SK-N-SH (cell line): ENCODE data around the gene TMEM243. TPM values are rescaled to one million over a fixed set of nuclear protein-coding genes. Genes with fewer than 3 reads are reported as not detected.

ENCODE experiments used
- CTCF ChIA-PET: fragments of 300-600, 350-600 bp; formaldehyde crosslinking; extraction: SDS; loops from one replicate; lab custom pipeline; 2021; lab: Yijun Ruan, JAX
- POLR2A ChIA-PET: fragments of 350-600 bp; sonication (Branson Sonifier 250); formaldehyde crosslinking; extraction: SDS; loops from one replicate; lab custom pipeline; 2020; ENCODE audit warnings: antibody characterized with exemption, inconsistent platforms; lab: Yijun Ruan, JAX
- DNase-seq: peaks from one replicate; pipeline ENCODE4 v3.0.0; 2012
- H2AFZ ChIP-seq: fragments of 200-600 bp; sonication (generic); 2 replicates; pipeline ENCODE4 v1.8.1; 2016; ENCODE audit warnings: antibody characterized with exemption, mild to moderate bottlenecking, low read depth
- H3F3A ChIP-seq: fragments of 200-600 bp; sonication (generic); replicated peaks from 2 replicates; pipeline ENCODE3; 2016; ENCODE audit warnings: antibody characterized with exemption, mild to moderate bottlenecking; ENCODE audit not compliant: insufficient read depth
- H3K27ac ChIP-seq, 2 experiments: fragments of 200-500 bp in 1 of 2; fragments of 200-600 bp in 1 of 2; sonication (Bioruptor generic) in 1 of 2; sonication (generic), shearing (Covaris generic) in 1 of 2; 2 replicates each; pipeline versions ENCODE4 v1.5.1 to v1.6.1; 2014 to 2016; ENCODE audit warnings: low read depth in 2 of 2, inconsistent platforms in 1 of 2, low read length in 1 of 2, mild to moderate bottlenecking in 1 of 2, mixed read lengths in 1 of 2
- H3K27me3 ChIP-seq: fragments of 200-600 bp; sonication (generic), shearing (Covaris generic); 2 replicates; pipeline ENCODE4 v1.6.1; 2016; ENCODE audit warnings: mixed run types; ENCODE audit not compliant: insufficient read depth
- H3K36me3 ChIP-seq, 2 experiments: fragments of 200-500 bp in 1 of 2; fragments of 200-600 bp in 1 of 2; sonication (Bioruptor generic) in 1 of 2; sonication (generic) in 1 of 2; replicated peaks in 1 of 2; 2 replicates each; pipeline versions ENCODE3 to v1.5.1; 2014 to 2016; ENCODE audit warnings: low read length in 1 of 2, mild to moderate bottlenecking in 1 of 2; ENCODE audit not compliant: insufficient read depth in 2 of 2, control insufficient read depth in 1 of 2
- H3K4me1 ChIP-seq, 2 experiments: fragments of 200-500 bp in 1 of 2; fragments of 200-600 bp in 1 of 2; sonication (Bioruptor generic) in 1 of 2; sonication (generic), shearing (Covaris generic) in 1 of 2; 2 replicates each; pipeline versions ENCODE4 v1.5.1 to v1.6.1; 2014 to 2016; ENCODE audit warnings: low read depth in 1 of 2, low read length in 1 of 2, mixed run types in 1 of 2; ENCODE audit not compliant: insufficient read depth in 2 of 2, control insufficient read depth in 1 of 2
- H3K4me2 ChIP-seq: fragments of 200-600 bp; sonication (generic), shearing (Covaris generic); 2 replicates; pipeline ENCODE4 v1.6.1; 2017; ENCODE audit warnings: mixed run types
- H3K4me3 ChIP-seq, 2 experiments: fragments of 200-500 bp in 1 of 2; fragments of 200-600 bp in 1 of 2; sonication (Bioruptor generic) in 1 of 2; sonication (generic), shearing (Covaris generic) in 1 of 2; 2 replicates each; pipeline versions ENCODE4 v1.5.1 to v1.8.1; 2014 to 2016; ENCODE audit warnings: low read depth in 2 of 2, inconsistent platforms in 1 of 2, low read length in 1 of 2, mild to moderate bottlenecking in 1 of 2, mixed read lengths in 1 of 2, moderate library complexity in 1 of 2
- H3K79me2 ChIP-seq: fragments of 200-600 bp; sonication (generic); 2 replicates; pipeline ENCODE4 v1.8.1; 2017; ENCODE audit warnings: mild to moderate bottlenecking; ENCODE audit not compliant: insufficient read depth
- H3K9ac ChIP-seq: fragments of 200-600 bp; sonication (generic); 2 replicates; pipeline ENCODE4 v1.6.1; 2017; ENCODE audit warnings: mixed run types
- H3K9me2 ChIP-seq: fragments of 200-600 bp; sonication (generic); 2 replicates; pipeline ENCODE4 v1.6.1; 2017; ENCODE audit warnings: mixed run types
- H3K9me3 ChIP-seq: fragments of 200-600 bp; sonication (generic); 2 replicates; pipeline ENCODE4 v1.6.1; 2017; ENCODE audit warnings: mixed run types, mild to moderate bottlenecking, moderate library complexity
- H4K20me1 ChIP-seq: fragments of 200-600 bp; sonication (generic); 2 replicates; pipeline ENCODE4 v1.6.1; 2017; ENCODE audit warnings: mild to moderate bottlenecking, mixed run types; ENCODE audit not compliant: insufficient read depth
- CHD2 ChIP-seq: fragments of 150-350 bp; IDR thresholded peaks from 2 replicates; pipeline ENCODE4 v1.6.1; 2018; ENCODE audit warnings: low read length; ENCODE audit not compliant: partially characterized antibody
- EP300 ChIP-seq, 2 experiments: IDR thresholded peaks; 2 replicates each; pipeline versions ENCODE4 v1.4.0 to v1.6.1; 2012; ENCODE audit warnings: borderline replicate concordance in 1 of 2, low read depth in 1 of 2, low read length in 1 of 2
- EZH2phosphoT487 ChIP-seq: fragments of 200-600 bp; sonication (generic); IDR thresholded peaks from 2 replicates; pipeline ENCODE4 v1.6.1; 2017; ENCODE audit warnings: low read depth, mixed run types, mild to moderate bottlenecking, antibody characterized with exemption, moderate library complexity, borderline replicate concordance
- FOSL2 ChIP-seq: IDR thresholded peaks from 2 replicates; pipeline ENCODE4 v1.4.0; 2012; ENCODE audit warnings: low read depth, mild to moderate bottlenecking, moderate library complexity, borderline replicate concordance
- GABPA ChIP-seq: IDR thresholded peaks from 2 replicates; pipeline ENCODE4 v1.4.0; 2012; ENCODE audit warnings: low read depth, mild to moderate bottlenecking
- GATA2 ChIP-seq: sonication (generic); formaldehyde crosslinking; IDR thresholded peaks from 2 replicates; pipeline ENCODE4 v1.5.0; 2020; ENCODE audit warnings: mild to moderate bottlenecking, missing genetic modification reagents
- JUND ChIP-seq: IDR thresholded peaks from 2 replicates; pipeline ENCODE4 v1.4.0; 2012
- MAX ChIP-seq: IDR thresholded peaks from 2 replicates; pipeline ENCODE4 v1.4.0; 2012; ENCODE audit warnings: low read depth
- MEF2A ChIP-seq: IDR thresholded peaks from 2 replicates; pipeline ENCODE4 v1.4.0; 2012; ENCODE audit warnings: low read depth, borderline replicate concordance
- RAD21 ChIP-seq: IDR thresholded peaks from 2 replicates; pipeline ENCODE4 v1.6.1; 2012; ENCODE audit warnings: mild to moderate bottlenecking, low read length
- RCOR1 ChIP-seq: fragments of 150-350 bp; IDR thresholded peaks from 2 replicates; pipeline ENCODE4 v1.6.1; 2017; ENCODE audit warnings: antibody characterized with exemption, low read length
- REST ChIP-seq: IDR thresholded peaks from 2 replicates; pipeline ENCODE4 v1.6.1; 2012; ENCODE audit warnings: mild to moderate bottlenecking, low read depth, low read length, moderate library complexity
- RXRA ChIP-seq: IDR thresholded peaks from 2 replicates; pipeline ENCODE4 v1.4.0; 2012; ENCODE audit warnings: low read depth, mild to moderate bottlenecking, borderline replicate concordance
- SIN3A ChIP-seq: IDR thresholded peaks from 2 replicates; pipeline ENCODE4 v1.6.1; 2012; ENCODE audit warnings: low read depth, mild to moderate bottlenecking, low read length, moderate library complexity, borderline replicate concordance
- SMC3 ChIP-seq: IDR thresholded peaks from 2 replicates; pipeline ENCODE4 v1.6.1; 2012; ENCODE audit warnings: low read depth, low read length, improper control_type of control experiment
- TEAD4 ChIP-seq: IDR thresholded peaks from 2 replicates; pipeline ENCODE4 v1.4.0; 2012; ENCODE audit warnings: mild to moderate bottlenecking, borderline replicate concordance; ENCODE audit not compliant: insufficient read depth
- USF1 ChIP-seq: IDR thresholded peaks from 2 replicates; pipeline ENCODE4 v1.4.0; 2012; ENCODE audit warnings: low read depth, borderline replicate concordance
- YY1 ChIP-seq: IDR thresholded peaks from 2 replicates; pipeline ENCODE4 v1.4.0; 2012; ENCODE audit warnings: low read depth, mild to moderate bottlenecking
- WGBS: methylation state at CpG from one replicate; pipeline ENCODE4 v1.1.6; 2017; ENCODE audit warnings: low lambda C conversion rate; 5-methylcytosine and 5-hydroxymethylcytosine counted together
- polyA plus RNA-seq, 3 experiments: library from polyadenylated mRNA; depleted of rRNA; stranded (reverse); fragments of >200 nt; gene quantifications; 2 replicates each; pipeline ENCODE4 v1.2.3, GENCODE V29; 2012

TMEM243 gene
- polyA plus RNA-seq, 1 of the 3 experiments (the other 2 are of a cell fraction) = 31.1 TPM

DNA sequence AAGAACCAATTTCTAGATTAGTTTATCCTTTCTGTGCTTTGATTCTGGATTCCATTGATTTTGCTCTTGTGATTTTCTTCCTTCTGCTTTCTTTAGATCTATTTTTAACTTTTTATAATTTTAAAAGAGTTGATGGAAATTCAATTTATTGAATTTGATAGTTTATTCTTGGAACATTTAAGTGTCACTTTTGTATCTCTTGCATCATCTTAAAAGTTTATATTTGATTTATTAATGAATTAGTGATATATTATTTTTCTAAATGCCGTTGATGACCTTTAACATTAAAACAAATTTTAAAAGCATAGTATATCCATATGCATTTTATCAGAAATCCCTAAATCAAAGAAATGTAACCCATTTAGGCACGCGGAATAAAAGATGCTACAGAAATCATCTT lies 40.4 kb downstream of the TMEM243 start (continued):
- no peak for TF ChIP-seq REST
- no peak for TF ChIP-seq USF1
- no peak for TF ChIP-seq EZH2phosphoT487
- TF ChIP-seq EP300 (IDR thresholded peaks at IDR 0.05; ENCODE audit: borderline replicate concordance in 1 of 2, low read depth in 1 of 2, low read length in 1 of 2) = no peak
- no peak for TF ChIP-seq TEAD4
- no peak for TF ChIP-seq SMC3
- no peak for TF ChIP-seq RAD21
- no peak for TF ChIP-seq MEF2A
- TF ChIP-seq SIN3A = no peak
- TF ChIP-seq, all 33 proteins: peak for 0

- no peak overlapping the region for H2AFZ ChIP-seq
- DNase-seq = no peak
- no peak for TF ChIP-seq RXRA
- ChIA-PET CTCF (interaction anchor here (0.6 to 1.0 kb wide), 2 partner anchors 17 to 127 kb away, joined by 3 to 4 read pairs; no protein-coding TSS in a partner anchor), POLR2A (no interaction called here)
- H4K20me1 ChIP-seq = no peaks in the 10 kb centered on the region
- no peak overlapping the region for H3K4me2 ChIP-seq
- no peaks in the 10 kb centered on the region for H3K27me3 ChIP-seq
- H3K9me3 ChIP-seq = no peaks in the 10 kb centered on the region
- H3K27ac ChIP-seq = no peak overlapping the region
- H3K9me2 ChIP-seq = no peaks in the 10 kb centered on the region
- no peak overlapping the region for H3K4me3 ChIP-seq
- 97% methylated on average over 4 of the region's 4 CpGs for WGBS
- H3K9ac ChIP-seq = no peak overlapping the region
- peaks cover 12% of the 10 kb centered on the region; the same call in 1 of the 2 replicates for H3K79me2 ChIP-seq
- peaks cover 7% of the 10 kb centered on the region for H3F3A ChIP-seq
- peaks cover 96 to 98% of the 10 kb centered on the region in 2 experiments for H3K36me3 ChIP-seq
- no peaks in the 10 kb centered on the region; a peak in 2 of 4 replicates for H3K4me1 ChIP-seq
Measured at GRCh38 chr7:87178320-87178719, 41.2 kb downstream of the TMEM243 start.

DNA sequence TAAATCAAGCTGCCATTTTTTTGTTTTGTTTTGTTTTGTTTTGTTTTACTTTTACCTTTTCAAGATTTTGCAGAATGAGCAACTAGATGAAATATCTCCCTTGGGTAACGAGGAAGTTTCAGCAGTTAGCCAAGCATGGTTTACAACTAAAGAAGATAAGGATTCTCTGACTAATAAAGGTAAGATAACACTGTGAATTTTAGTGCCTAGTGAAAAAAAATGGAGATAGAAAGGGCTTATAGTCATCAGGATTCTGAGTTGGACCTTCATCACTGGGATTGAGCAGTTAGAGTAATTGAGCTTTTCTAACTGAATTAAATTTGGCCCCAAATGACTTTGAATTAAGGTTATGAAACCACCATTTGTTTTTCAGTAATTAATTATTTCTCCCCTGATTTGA lies 46.1 kb downstream of the TMEM243 start:
- POLR2A ChIA-PET = no interaction called here
- Histone ChIP-seq H3K4me3 (no peak overlapping the region), H3K36me3 (peaks cover 96 to 98% of the 10 kb centered on the region in 2 experiments), H3K27me3 (no peaks in the 10 kb centered on the region), H2AFZ (no peak overlapping the region), H3K27ac (no peak overlapping the region), H3K9ac (no peak overlapping the region), H4K20me1 (no peaks in the 10 kb centered on the region)
- no peak for TF ChIP-seq YY1
- no peak for TF ChIP-seq JUND
- TF ChIP-seq TEAD4 = no peak
- TF ChIP-seq CHD2 = no peak
- TF ChIP-seq EZH2phosphoT487 = no peak
- no peak for TF ChIP-seq MEF2A
- TF ChIP-seq RCOR1 = no peak
- TF ChIP-seq RAD21 = no peak
- no peak for TF ChIP-seq FOSL2
- no peak for TF ChIP-seq USF1
- no peak for TF ChIP-seq MAX
- no peak for TF ChIP-seq GATA2 (CRISPR knock-in tag)
- TF ChIP-seq GABPA = no peak
- TF ChIP-seq, all 33 proteins: peak for 0
- H3F3A ChIP-seq = peaks cover 7% of the 10 kb centered on the region
- H3K4me2 ChIP-seq = no peak overlapping the region
- WGBS = 96% methylated on average over 1 of the region's 1 CpG
- CTCF ChIA-PET = interaction anchor here (0.7 to 2.0 kb wide), 8 partner anchors 9 to 247 kb away, joined by 3 to 11 read pairs (median 4); partner anchors contain the start of gene ELAPOR2
- no peaks in the 10 kb centered on the region for H3K9me2 ChIP-seq
- H3K4me1 ChIP-seq = no peaks in the 10 kb centered on the region; a peak in 2 of 4 replicates
- H3K9me3 ChIP-seq = no peaks in the 10 kb centered on the region
- DNase-seq = no peak
- peaks cover 16% of the 10 kb centered on the region; the same call in 1 of the 2 replicates for H3K79me2 ChIP-seq
